ENCODE measurements around the gene TNNI2.

TNNI2 gene

GRCh38 chr11:1859004-1859403 is 20.2 kb downstream of the TNNI2 start:
- Histone ChIP-seq H3K4me1 (ENCODE audit: insufficient read depth, poor library complexity, severe bottlenecking) (peaks cover 14% of the 10 kb centered on the region), H3K27ac (ENCODE audit: poor library complexity, severe bottlenecking) (no peak overlapping the region), H3K4me3 (ENCODE audit: severe bottlenecking) (no peak overlapping the region), H3K27me3 (ENCODE audit: insufficient read depth, poor library complexity, severe bottlenecking) (no peaks in the 10 kb centered on the region), H3K36me3 (ENCODE audit: low read depth) (no peaks in the 10 kb centered on the region), H3K9me3 (ENCODE audit: severe bottlenecking) (no peaks in the 10 kb centered on the region)
- TF ChIP-seq, protein P1, sequence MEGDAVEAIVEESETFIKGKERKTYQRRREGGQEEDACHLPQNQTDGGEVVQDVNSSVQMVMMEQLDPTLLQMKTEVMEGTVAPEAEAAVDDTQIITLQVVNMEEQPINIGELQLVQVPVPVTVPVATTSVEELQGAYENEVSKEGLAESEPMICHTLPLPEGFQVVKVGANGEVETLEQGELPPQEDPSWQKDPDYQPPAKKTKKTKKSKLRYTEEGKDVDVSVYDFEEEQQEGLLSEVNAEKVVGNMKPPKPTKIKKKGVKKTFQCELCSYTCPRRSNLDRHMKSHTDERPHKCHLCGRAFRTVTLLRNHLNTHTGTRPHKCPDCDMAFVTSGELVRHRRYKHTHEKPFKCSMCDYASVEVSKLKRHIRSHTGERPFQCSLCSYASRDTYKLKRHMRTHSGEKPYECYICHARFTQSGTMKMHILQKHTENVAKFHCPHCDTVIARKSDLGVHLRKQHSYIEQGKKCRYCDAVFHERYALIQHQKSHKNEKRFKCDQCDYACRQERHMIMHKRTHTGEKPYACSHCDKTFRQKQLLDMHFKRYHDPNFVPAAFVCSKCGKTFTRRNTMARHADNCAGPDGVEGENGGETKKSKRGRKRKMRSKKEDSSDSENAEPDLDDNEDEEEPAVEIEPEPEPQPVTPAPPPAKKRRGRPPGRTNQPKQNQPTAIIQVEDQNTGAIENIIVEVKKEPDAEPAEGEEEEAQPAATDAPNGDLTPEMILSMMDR (IDR thresholded peaks at IDR 0.05; ENCODE audit: poor library complexity, severe bottlenecking), result no peak
- no peak for DNase-seq (ENCODE audit: low spot score)
- ATAC-seq (ENCODE audit: low read depth), result no peak

- Histone ChIP-seq H3K9me3 (ENCODE audit: severe bottlenecking) (no peaks in the 10 kb centered on the region), H3K4me3 (ENCODE audit: severe bottlenecking) (no peak overlapping the region), H3K27me3 (ENCODE audit: insufficient read depth, poor library complexity, severe bottlenecking) (no peaks in the 10 kb centered on the region), H3K36me3 (ENCODE audit: low read depth) (no peaks in the 10 kb centered on the region), H3K27ac (ENCODE audit: poor library complexity, severe bottlenecking) (no peak overlapping the region), H3K4me1 (ENCODE audit: insufficient read depth, poor library complexity, severe bottlenecking) (peaks cover 18% of the 10 kb centered on the region)
- ATAC-seq (ENCODE audit: low read depth) (no peak), DNase-seq (ENCODE audit: low spot score) (no peak)
- TF ChIP-seq, protein P1 (IDR thresholded peaks at IDR 0.05; ENCODE audit: poor library complexity, severe bottlenecking), result no peak
Observed at GRCh38 chr11:1860108-1860507, 21.3 kb downstream of the TNNI2 start.

DNA sequence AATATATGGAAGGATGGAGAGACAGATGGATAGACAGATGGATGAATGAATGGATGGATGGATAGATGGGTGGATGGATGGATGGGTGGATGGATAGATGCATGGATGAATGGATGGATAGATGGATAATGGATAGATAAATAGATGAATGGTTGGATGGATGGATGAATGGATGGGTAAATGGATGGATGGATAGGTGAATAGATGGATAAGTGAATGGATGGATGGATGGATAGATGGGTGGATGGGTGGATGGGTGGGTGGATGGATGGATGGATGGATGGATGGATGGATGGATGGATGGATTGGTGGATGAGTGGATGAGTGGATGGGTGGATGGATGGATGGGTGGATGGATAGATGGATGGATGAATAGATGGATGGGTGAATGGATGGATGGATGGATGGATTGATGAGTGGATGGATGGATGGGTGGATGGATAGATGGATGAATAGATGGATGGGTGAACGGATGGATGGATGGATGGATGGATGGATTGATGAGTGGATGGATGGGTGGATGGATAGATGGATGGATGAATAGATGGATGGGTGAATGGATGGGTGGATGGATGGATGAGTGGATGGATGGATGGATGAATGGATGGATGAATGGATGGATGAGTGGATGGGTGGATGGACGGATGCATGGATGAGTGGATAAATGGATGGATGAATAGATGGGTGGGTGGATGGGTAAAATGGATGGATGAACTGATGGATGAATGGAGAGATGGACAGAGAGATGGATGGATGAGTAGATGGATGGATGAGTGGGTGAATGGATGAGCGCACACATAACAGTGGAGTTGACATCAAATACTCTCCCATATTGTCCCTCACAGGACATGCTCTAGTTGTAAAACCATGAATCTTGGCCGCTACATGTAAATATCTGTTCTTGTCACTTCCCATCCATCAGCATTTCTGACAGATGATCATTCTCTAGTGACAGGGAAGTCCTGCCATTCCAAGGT is 22.9 kb downstream of the TNNI2 start:
- Histone ChIP-seq H3K36me3 (ENCODE audit: low read depth) (no peaks in the 10 kb centered on the region), H3K9me3 (ENCODE audit: severe bottlenecking) (no peaks in the 10 kb centered on the region), H3K27ac (ENCODE audit: poor library complexity, severe bottlenecking) (no peak overlapping the region), H3K4me3 (ENCODE audit: severe bottlenecking) (no peak overlapping the region), H3K4me1 (ENCODE audit: insufficient read depth, poor library complexity, severe bottlenecking) (peaks cover 18% of the 10 kb centered on the region), H3K27me3 (ENCODE audit: insufficient read depth, poor library complexity, severe bottlenecking) (no peaks in the 10 kb centered on the region)
- TF ChIP-seq, protein P1 (IDR thresholded peaks at IDR 0.05; ENCODE audit: poor library complexity, severe bottlenecking), result no peak
- DNase-seq (ENCODE audit: low spot score) (no peak), ATAC-seq (ENCODE audit: low read depth) (no peak)

DNA sequence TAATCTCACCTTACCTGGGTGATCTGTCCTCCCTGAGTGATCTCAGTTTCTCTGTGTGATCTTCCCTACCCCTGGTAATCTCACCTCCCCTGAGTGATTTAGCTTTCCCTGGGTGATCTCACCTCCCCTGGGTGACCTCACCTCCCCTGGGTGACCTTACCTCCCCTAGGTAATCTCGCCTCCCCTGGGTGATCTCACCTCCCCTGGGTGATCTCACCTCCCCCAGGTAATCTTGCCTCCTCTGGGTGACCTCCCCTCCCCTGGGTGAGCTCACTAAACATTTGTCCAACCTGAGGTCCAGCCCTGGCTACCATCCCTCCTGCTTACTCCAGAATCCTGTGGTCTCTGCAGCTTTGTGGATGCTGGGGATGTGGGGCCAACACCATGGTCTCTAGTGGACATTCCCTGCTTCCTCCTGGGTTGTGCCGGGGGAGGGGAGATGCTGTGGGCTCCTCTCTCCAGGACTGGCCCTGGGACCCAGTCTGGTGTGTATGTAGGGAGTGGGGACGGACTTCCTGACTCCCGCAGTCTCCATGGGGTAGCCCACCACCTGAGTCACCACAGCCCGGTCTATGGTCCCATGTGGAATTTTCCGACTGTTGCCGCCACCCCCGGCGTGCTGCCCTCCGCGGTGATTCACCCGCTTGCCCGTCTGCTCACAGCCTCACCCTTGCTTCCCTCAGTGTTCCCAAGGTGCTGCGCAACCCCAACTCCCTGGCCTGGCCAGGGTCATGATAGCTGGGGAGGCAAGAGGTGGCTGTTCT is 24.0 kb downstream of the TNNI2 start:
- TF ChIP-seq, protein P1 (IDR thresholded peaks at IDR 0.05; ENCODE audit: poor library complexity, severe bottlenecking), result no peak
- H3K27ac ChIP-seq (ENCODE audit: poor library complexity, severe bottlenecking), result peak overlapping the region; percentile 30
- no peaks in the 10 kb centered on the region for H3K27me3 ChIP-seq (ENCODE audit: insufficient read depth, poor library complexity, severe bottlenecking)
- H3K4me1 ChIP-seq (ENCODE audit: insufficient read depth, poor library complexity, severe bottlenecking), result peaks cover 18% of the 10 kb centered on the region
- H3K9me3 ChIP-seq (ENCODE audit: severe bottlenecking), result no peaks in the 10 kb centered on the region
- no peak overlapping the region for H3K4me3 ChIP-seq (ENCODE audit: severe bottlenecking)
- peak; percentile 21 for ATAC-seq (ENCODE audit: low read depth)
- no peak for DNase-seq (ENCODE audit: low spot score)
- H3K36me3 ChIP-seq (ENCODE audit: low read depth), result no peaks in the 10 kb centered on the region

All from RWPE2 (cell line).